GOT3 (cell line): Measurements from ENCODE around the gene COL9A2.

ENCODE experiments used
- DNase-seq: peaks from one replicate; lab custom pipeline; 2025; ENCODE audit warnings: mixed read lengths; lab: John Stamatoyannopoulos, UW

Gene COL9A2

DNA sequence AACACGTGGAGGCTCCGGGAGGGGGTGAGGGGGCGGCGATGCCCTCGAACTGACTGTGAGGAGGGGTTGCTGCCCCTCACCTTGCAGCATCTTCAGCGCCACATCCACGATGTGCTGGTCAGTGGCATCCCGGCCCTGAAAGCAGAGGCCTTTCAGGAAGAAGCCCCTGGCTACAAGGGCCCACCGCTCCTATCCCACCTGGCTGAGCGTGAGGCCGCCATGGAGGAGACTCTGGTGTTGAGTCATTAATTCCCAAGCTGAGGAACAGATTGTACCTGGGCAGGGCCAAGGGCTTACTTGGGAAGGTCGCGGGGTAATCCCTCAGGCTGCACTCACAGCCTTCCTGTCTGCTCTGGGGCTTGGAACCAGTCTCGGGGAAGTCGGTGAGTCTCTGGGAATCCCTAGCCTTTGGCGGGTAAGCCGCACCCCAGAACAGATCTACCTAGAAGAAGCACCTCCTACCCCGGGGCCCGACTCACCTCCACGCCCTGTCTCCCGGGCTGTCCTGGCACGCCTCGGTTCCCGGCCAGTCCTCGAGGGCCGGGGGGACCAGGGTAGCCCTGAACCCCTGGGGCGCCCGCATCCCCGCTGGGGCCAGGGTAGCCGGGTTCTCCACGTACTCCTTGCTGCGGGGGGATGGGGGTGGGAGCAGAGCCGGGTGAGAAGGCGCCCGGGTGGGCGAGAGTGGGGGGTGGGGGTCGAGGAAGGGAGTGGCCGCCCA is 13.9 kb downstream of the COL9A2 start:
- DNase-seq = no peak

DNA sequence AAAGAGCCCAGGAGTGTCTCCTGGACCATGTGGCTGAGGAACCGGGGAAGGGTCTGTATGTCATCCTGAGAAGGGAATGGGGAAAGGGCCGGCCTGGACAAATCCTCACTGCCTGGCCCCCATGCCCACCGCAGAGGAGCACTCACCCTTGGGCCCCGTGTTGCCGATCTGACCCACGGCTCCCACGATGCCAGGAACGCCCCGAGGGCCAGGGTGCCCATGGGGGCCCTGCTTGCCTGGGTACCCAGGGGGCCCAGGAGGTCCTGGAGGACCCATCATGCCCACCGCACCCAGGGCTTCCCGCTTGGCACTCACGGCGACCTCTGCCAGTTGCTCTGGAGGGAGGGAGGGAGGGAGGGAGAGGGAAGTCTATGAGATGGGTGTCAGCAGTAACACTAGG is 14.6 kb downstream of the COL9A2 start:
- no peak for DNase-seq

DNA sequence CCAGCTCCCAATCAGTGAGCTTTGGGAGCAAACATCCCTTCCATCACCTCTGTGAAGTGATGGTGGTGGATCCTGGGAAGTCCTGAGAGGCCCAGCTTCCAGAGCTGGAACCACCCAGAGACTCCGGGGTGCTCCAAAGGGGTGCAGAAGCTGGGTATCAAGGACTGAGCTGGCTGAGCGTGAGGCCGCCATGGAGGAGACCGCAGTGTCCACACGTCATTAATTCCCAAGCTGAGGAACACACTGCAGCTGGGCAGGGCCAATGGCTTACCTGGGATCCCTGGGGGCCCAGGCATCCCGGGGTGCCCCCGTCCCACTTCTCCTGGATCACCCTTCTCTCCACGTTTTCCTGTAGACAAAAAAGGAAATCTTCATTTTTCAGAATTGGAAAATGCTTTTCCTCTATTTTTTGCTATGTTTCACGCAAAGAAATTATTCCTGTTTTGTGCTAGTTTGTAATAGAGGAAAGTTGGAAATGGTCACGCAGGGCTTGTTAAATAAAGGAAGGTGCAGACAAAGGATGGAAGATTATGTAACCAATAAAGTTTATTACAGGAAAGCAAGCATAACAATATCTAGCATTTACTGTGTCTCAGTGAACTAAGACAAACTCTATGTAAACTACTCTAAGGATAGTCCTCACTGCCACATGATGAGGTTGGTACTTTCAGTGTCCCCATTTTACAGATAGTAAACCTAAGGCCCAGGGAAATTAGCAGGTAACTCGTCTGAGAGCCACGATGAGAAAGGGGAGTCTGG is 15.4 kb downstream of the COL9A2 start:
- no peak for DNase-seq

DNA sequence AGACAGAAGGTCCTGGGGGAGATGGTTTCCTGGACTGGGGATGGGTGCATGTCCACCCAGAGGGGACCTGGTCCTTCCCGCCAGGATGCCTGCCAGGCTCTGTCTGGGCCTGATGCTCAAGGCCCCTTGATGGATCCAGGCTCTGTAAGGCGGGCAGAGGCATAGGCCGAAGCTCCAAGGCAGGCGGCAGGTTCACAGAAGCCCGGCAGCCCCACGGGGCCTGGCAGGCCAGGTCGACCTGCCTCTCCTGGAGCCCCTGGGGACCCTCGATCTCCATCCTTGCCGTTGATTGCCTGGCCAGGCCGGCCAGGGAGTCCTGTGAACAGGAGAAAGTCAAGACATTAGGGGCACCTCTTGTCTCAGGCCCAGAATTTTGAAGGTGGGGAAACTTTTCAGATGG is 16.0 kb downstream of the COL9A2 start:
- no peak for DNase-seq

DNA sequence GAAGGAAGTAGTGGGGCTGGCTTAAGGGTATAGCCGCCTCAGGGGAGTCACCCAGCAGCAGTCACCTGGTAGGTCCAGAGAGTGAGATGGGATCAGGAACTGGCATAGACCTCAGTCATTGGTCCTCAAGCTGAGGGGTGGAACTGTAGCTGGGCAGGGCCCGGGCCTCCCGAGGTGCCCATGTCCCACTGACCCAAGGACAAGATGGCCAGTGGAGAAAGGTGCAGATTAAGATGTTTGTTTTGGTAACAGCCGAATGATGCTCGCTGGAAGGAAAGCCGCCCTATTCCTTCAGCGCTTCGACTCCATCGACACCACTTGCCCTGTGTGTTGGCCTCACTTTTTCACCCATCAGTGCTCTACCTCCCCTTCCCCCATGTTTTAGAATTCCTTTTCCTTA is 16.4 kb downstream of the COL9A2 start:
- no peak for DNase-seq

DNA sequence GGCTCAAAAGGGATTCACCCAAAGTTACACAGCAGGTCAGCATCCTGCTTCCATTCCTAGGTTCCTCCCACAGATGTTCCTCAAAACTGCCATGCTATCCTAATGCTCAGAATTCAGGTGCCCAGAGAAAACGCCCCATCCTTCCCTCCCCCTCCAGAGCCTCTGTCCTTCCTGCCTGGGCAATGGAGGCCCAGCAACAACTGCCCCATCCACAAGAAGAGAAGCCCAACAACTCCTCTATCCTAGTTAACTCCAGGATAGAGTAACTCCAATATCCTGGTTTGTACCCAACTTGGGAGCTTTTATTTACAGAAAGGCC is 16.9 kb downstream of the COL9A2 start:
- no peak for DNase-seq

DNA sequence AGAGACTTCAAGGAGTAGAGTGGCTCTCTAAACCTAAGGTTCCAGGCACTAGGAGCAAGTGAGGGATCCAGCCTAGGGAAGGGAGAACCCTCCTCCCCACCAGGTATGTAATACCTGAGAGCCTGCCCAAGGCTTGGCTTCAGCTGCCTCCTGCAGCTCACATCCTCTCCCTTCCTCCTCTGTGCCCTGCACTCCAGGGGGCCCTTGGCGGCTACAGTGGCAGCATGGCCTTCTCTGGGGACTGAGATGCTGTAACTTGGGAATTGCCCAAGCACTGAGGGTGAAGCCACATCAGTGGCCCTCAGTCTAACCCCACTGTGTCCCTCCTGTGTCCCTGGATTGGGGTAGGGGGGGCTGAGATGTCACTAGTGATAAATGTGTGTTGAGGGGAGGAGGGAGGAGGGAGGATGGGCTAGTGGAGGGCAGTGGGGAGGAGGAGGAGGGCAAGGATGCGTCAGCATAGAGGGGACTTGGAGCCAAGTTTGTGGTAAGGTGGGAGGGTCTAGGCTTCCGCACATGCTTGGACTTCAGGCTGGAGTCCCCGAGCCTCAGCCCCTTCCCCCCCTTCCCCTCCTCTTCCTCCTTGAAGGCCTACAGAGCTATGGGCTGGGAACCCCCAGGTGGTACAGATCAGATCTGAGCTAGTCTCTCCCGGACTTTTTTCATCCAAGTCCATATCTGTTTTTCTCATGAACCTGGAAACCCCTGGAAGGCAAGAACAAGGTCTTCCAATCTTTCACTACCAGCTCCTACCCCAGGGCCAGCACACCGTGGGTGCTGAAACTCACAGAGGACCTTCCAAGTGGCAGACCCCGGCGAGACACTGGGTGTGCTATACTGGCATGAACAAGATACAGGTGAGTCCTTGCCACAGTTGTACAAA is 17.5 kb downstream of the COL9A2 start:
- DNase-seq = no peak

DNA sequence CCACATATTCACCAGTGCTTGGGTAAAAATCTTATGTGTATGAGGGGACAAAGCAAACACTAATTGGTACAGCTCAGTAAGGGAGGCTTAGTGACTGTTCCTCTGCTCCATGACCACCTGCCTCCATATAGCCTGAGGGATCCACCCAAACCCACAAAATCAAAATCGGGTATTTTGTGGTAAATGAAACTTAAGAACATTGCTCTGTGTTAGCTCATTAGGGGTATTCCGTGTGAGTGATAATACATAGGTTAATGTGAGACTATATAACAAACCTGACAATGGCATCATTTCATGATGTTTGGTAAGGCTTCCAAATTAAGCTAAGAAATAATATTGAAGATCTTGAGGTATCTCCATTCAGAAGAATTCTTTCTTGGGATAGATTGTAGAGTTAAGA is 25.8 kb downstream of the COL9A2 start:
- DNase-seq = no peak

DNA sequence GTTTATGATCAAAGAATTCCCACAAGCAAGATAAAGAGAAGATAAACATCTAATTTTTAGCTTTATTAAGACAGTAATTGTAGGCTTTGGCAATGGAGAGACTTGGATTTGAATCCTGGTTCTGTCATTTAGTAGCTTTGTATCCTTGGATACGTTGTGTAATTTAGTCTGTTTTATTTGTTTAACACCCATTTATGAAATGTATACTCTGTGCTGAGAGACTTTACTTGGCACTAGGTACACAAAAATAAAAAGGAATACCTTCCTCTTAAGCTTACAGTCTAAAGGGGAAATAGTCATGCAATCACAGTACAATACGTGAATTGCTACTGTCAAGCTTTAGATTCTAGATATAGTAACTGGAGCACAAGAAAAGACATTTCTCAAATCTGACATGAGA is 35.2 kb downstream of the COL9A2 start:
- no peak for DNase-seq

DNA sequence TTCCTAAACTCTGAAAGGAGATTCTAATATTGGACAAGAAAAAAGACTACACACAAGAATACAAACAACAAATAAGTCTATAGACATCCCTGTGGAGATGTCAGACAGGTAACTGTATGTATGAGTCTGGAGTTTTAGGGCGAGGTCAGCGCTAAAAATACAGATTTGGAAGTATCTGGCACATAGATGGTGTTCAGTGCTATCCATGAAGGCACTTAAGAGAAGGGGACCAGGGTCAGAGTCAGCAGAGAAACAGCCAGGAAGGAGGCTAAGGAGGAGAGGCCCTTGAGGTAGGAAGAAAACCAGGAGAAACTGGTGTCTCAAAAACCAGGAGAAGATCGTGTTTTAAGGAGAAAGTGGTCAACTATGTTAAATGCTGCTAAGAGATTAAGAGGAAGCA is 41.0 kb downstream of the COL9A2 start:
- DNase-seq = no peak

DNA sequence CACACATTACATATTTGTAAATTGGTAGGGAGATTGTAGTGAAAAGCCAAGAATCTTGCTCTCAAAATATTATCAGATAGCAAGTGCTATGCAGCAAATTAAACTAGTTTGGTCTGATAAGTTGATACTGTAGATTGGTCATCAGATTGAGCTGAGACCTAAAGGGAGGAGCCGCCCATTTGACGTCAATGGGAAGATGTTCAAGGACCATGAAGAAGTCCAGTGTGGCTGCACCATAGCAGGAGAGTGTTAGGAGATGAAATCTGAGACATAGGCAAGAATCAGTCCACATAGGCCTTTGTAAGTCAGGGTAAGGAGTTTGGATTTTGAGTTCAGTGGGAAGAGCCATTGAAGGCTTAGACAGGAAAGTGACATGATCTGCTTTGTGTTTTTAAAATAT is 42.8 kb downstream of the COL9A2 start:
- no peak for DNase-seq

DNA sequence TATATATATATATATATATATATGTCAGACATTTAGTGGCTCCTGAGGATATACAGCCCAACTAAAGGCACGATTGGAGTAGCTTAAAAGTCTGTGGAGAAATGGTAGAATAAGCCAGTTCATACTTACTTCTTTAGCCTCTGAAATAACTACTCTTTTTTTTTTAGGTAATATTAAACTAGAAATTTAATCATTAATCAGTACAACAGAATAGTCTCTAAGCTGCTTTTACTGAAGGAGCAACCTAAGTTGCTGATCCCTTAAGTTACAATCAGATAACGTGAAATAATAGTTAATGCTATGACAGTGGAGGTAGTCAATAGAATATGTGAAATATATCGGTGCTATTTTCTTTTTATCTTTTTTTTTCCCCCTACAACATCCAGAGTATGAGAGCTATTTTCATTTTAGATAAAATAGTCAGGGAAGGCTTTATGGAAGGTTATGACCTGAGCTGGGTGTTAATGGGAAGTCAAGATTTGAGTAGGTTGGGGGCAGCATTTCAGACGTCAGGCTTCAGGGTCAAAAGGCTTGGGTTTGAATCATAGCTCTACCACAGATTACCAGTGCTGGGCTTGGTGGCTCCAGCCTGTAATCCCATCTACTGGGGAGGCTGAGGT is 43.4 kb downstream of the COL9A2 start:
- DNase-seq = no peak

DNA sequence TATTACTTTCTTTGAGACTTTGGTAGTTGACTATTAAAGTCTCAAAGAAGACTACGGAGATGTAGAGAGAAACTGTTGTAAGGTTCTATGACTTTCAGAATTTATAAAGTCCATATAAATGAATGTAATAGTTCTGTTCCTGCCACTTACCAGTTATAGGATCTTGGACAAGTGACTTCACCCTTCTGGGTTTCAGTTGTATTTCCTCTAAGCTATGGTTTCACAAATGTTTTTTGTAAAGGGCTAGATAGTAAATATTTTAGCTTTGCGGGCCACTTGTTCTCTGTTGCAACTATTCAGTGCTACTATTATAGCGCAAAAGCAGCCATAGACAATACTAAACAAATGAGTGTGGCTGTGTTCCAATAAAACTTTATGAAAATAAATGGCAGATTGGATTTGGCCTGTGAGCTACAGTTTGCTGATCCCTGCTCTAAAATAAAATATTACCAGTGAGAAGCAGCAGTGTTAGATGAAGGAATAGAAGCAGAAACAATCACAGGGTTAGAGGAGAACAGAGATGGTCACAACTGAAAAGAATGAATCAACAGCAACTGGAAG is 44.4 kb downstream of the COL9A2 start:
- DNase-seq = no peak

DNA sequence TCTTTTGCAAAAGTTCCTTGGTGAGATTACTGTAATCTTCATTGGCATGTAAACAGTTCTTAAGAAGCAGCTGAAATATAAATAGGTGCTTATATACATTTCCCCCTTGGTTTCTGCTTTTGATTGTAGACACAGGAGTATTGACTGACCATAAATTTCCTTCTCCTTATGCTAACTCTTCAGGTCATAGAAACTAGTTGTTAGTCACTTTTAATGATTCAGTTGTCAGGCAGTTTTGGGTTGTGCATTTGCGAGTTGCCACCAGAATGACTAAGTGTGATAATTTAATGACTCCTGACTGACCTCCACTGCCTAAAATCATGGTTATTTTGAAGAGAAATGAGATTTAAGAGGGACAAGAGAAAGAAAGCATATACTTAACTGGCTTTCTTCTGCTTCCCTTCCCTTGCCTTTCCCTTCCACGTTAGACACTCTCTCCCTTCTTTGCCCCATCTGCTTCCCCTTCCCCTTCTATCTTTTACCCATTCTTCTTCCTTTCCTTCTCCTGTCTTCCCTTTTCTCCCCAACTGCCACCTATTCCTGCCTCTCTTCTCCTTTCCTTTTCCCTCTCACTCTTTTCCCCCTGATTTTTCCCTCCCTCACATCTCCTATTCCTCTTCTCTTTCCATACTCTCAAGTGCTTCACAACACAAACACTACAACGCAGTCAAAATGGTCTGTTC is 46.8 kb downstream of the COL9A2 start:
- no peak for DNase-seq

DNA sequence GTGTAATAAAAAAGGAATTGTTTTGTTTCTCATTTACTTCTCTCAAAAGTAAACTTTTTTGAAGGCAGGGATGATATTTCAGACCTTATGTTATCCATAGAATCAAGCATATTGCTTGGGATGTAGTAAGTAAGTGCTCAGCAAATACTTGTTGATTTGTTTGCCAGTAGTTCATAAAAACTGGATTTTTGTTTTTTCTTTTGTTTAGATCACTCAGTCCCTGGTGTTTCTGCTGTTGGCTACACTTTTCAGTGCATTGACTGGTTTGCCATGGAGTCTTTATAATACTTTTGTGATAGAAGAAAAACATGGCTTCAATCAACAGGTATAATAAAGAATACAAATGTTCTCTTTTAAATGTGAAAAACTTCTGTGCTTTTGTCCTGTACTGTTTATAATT is 48.9 kb downstream of the COL9A2 start:
- DNase-seq = no peak

DNA sequence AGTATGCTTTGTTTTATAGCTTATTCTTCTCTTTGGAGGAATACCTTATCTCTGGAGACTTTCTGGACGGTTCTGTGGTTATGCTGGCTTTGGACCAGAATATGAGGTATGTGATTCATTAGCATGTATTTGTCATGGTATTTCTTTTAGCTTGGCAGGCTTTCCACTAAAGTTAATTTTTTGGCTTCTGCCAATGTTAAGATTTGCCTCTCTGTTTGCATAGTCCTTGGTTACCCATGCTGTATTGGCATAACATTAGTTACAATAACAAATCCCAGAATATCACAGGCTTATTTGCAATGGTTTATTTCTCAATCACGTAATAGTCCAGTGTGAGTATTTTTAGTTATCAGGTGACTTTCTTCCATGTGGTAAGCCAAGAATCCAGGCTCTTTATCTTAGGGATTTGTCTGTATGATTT is 49.3 kb downstream of the COL9A2 start:
- no peak for DNase-seq

DNA sequence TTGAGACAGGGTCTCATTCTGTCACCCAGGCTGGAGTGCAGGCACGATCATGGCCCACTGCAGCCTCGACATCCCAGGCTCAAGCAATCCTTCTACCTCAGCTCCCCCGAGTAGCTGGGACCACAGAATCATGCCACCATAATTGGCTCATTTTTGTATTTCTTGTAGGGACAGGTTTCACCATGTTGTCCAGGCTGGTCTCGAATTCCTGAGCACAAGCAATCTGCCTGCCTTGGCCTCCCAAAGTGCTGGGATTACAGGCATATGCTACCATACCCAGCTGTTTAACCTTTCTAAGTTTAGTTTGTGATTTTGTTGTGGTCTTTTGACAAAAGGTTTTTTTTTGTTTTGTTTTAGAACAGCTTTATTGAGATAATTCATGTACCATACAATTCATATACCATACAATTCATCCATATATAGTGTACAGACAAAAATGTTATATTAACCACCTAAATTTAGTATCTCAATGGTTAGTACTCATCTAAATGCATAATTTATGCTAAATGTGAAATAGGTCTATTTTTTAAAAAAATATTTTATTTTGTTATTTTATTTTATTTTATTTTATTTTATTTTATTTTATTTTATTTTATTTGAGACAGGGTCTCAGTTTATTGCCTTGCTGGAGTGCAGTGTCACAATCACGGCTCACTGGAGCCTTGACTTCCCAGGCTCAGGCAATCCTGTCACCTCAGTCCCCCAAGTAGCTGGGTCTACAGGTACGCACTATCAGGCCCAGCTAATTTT is 50.1 kb downstream of the COL9A2 start:
- DNase-seq = no peak

DNA sequence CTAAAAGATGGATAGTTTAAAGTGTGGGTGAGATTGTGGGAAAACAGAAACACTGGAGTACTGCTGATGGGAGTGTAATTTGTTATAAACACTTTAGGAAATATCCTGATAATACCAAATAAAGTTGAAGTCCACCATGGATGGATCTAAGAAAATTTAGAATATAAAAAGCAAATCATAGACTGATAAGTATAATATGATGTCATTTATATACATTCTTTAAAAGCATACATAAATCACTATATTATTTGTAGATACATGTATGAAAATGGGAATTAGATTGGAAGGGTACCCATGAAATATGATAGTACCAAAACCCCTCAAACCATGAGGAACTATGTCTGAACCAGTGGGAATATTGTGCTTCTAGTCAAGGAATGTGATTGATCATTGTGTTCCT is 51.2 kb downstream of the COL9A2 start:
- no peak for DNase-seq

DNA sequence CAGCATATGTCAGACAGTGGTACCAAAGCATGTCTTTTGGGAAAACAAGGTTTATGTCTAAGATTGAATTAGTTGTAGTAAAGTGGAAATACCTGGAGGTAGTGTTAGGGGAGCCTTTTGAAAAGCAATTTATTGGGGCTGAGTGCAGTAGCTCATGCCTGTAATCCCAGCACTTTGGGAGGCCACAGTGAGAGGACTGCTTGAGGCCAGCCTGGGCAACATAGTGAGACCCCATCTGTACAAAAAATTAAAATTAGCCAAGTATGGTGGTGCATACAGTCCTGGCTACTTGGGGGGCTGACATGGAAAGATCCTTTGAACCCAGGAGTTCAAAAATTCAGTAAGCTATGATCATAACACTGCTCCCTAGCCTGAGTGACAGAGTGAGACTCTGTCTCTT is 51.8 kb downstream of the COL9A2 start:
- DNase-seq = no peak

DNA sequence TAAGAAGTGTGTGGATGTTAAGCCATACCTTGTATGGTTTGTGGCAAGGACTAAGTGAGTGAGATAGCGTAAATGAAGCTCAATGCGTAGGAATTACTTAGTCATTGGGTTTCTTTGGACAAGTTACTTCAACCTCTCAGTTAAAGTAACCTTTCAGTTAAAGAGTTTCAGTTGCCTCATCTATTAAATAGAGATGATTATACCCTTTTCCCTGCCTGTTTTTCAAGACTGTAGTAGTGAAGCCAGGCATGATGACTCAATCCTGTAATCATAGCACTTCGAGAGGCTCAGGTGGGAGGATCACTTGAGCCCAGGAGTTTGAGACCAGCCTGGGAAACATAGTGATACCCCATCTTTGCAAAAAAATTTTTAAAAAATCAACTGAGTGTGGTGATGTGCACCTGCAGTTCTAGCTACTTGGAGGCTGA is 52.7 kb downstream of the COL9A2 start:
- DNase-seq = no peak

DNA sequence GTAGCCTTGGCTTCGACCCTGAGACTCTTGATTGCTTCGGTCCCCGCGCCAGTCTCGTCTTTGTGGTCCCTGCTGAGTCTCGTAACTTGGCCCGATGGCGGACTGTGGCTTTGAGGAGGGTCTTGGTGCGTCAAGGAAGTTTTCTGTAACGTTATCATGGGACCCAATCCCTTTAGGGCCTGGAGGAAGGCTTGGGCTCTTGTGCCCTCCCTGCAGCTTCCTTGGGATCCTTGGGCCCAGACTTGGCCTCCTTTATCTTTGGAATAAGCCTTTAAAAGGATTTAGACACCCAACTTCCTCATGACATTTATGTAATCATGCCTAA is 58.7 kb downstream of the COL9A2 start:
- no peak for DNase-seq
